DOHH2 (cell line): ENCODE data around the gene TNFRSF17.
"Not testable (repeated sequence)": the region's sequence is repeated elsewhere in the genome, so short reads cannot be mapped to it uniquely, and the experiment has no call there.

Experiments used
- H3F3A ChIP-seq: fragments of 200-600 bp; sonication (generic), shearing (Covaris generic); 2 replicates; pipeline ENCODE4 v1.6.0; 2016; ENCODE audit warnings: antibody characterized with exemption, mild to moderate bottlenecking; ENCODE audit not compliant: control insufficient read depth, insufficient read depth
- H3K27ac ChIP-seq: fragments of 200-600 bp; sonication (generic); 2 replicates; pipeline ENCODE4 v1.5.1; 2014; ENCODE audit warnings: low read depth, mild to moderate bottlenecking, low read length, moderate library complexity
- H3K27me3 ChIP-seq: fragments of 200-600 bp; sonication (generic); 2 replicates; pipeline ENCODE4 v1.6.1; 2014; ENCODE audit warnings: mild to moderate bottlenecking, low read length, mixed read lengths; ENCODE audit not compliant: control insufficient read depth
- H3K36me3 ChIP-seq: fragments of 200-600 bp; sonication (generic); 2 replicates; pipeline ENCODE4 v1.6.1; 2014; ENCODE audit warnings: mild to moderate bottlenecking, low read length, moderate library complexity, mixed read lengths; ENCODE audit not compliant: control insufficient read depth
- H3K4me1 ChIP-seq: fragments of 200-600 bp; sonication (generic); 2 replicates; pipeline ENCODE4 v1.6.1; 2014; ENCODE audit warnings: mild to moderate bottlenecking, low read length, mixed read lengths; ENCODE audit not compliant: control insufficient read depth
- H3K4me2 ChIP-seq: fragments of 200-600 bp; sonication (generic); 2 replicates; pipeline ENCODE4 v1.6.0; 2014; ENCODE audit warnings: mild to moderate bottlenecking, low read length, moderate library complexity
- H3K4me3 ChIP-seq: fragments of 200-600 bp; sonication (generic); 2 replicates; pipeline ENCODE4 v1.5.1; 2014; ENCODE audit warnings: mild to moderate bottlenecking, low read length, mixed read lengths
- H3K79me2 ChIP-seq: fragments of 200-600 bp; sonication (generic); 2 replicates; pipeline ENCODE4 v1.6.1; 2014; ENCODE audit warnings: mild to moderate bottlenecking, low read length, mixed read lengths; ENCODE audit not compliant: control insufficient read depth
- H3K9me2 ChIP-seq: fragments of 200-600 bp; sonication (generic); replicated peaks from 2 replicates; pipeline ENCODE4 v1.6.1; 2014; ENCODE audit warnings: mild to moderate bottlenecking, low read length, mixed read lengths; ENCODE audit not compliant: control insufficient read depth
- H3K9me3 ChIP-seq: fragments of 200-600 bp; sonication (generic); 2 replicates; pipeline ENCODE4 v1.6.1; 2014; ENCODE audit warnings: antibody characterized with exemption, low read length, mixed read lengths; ENCODE audit not compliant: control insufficient read depth, insufficient read depth
- H4K20me1 ChIP-seq: fragments of 200-600 bp; sonication (generic); 2 replicates; pipeline ENCODE4 v1.6.0; 2014; ENCODE audit warnings: low read depth, mild to moderate bottlenecking, antibody characterized with exemption, low read length, moderate library complexity; ENCODE audit not compliant: control insufficient read depth, insufficient read depth
- CTCF ChIP-seq: fragments of 200-600 bp; sonication (generic); IDR thresholded peaks from one replicate; pipeline ENCODE4 v1.5.1; 2014; ENCODE audit warnings: antibody characterized with exemption, mild to moderate bottlenecking, low read depth, low read length; ENCODE audit not compliant: poor library complexity, severe bottlenecking
- EZH2phosphoT487 ChIP-seq: fragments of 200-600 bp; sonication (generic); IDR thresholded peaks from 2 replicates; pipeline ENCODE4 v1.6.1; 2017; ENCODE audit warnings: borderline replicate concordance, mild to moderate bottlenecking, antibody characterized with exemption, low read length, moderate library complexity, mixed read lengths

TNFRSF17 gene

DNA sequence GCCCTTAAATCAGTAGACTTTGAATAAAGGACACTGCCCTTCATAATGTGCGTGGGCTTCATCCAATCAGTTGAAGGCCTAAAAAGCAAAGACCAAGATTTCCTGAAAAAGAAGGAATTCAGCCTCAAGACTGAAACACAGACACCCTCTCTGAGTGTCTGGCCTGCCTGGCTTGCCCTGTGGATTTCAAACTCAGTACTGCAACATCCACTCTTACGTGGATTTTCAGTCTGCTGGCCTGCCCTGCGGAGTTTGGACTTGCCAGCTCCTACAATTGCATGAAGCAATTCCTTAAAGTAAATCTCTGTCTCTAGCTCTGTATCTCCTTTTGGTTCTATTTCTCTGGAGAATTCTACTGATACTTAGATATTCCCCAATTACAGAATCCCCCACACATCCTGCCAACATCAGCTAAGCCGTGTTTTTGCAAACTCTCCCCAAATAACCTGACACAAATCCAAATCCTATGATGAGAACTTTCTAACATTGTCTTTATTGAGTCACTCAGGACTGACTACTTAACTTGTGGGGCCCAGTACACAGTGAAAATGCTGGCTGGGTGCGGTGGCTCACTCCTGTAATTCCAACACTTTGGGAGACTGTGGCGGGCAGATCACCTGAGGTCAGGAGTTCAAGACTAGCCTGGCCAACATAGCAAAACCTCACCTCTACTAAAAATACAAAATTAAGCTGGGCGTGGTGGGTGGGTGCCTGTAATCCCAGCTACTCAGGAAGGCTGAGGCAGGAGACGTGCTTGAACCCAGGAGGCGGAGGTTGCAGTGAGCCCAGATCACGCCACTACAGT, 7.2 kb upstream of the TNFRSF17 start:
- no peaks in the 10 kb centered on the region for H4K20me1 ChIP-seq
- H3K27me3 ChIP-seq: no peaks in the 10 kb centered on the region
- TF ChIP-seq CTCF (no peak), EZH2phosphoT487 (no peak)
- peaks cover 10% of the 10 kb centered on the region for H3F3A ChIP-seq
- peaks cover 45% of the 10 kb centered on the region for H3K4me1 ChIP-seq
- no peaks in the 10 kb centered on the region for H3K36me3 ChIP-seq
- H3K27ac ChIP-seq: no peak overlapping the region
- no peaks in the 10 kb centered on the region for H3K9me3 ChIP-seq
- H3K9me2 ChIP-seq: no peaks in the 10 kb centered on the region
- no peak overlapping the region for H3K4me2 ChIP-seq
- H3K4me3 ChIP-seq: no peak overlapping the region
- H3K79me2 ChIP-seq: no peaks in the 10 kb centered on the region

GRCh38 chr16:11962457-11962856, 2.6 kb upstream of the TNFRSF17 start:
- Histone ChIP-seq H3F3A (peaks cover 46% of the 10 kb centered on the region), H3K27ac (peak overlapping the region; percentile 99; the same call in 1 of the 2 replicates), H3K4me3 (peak overlapping the region; percentile 76; the same call in 1 of the 2 replicates), H3K4me1 (peaks cover 77% of the 10 kb centered on the region), H3K4me2 (peak overlapping the region; percentile 72)
- H3K79me2 ChIP-seq, H3K27me3 ChIP-seq, H3K36me3 ChIP-seq, H4K20me1 ChIP-seq, H3K9me3 ChIP-seq, H3K9me2 ChIP-seq: not testable (repeated sequence)

DNA sequence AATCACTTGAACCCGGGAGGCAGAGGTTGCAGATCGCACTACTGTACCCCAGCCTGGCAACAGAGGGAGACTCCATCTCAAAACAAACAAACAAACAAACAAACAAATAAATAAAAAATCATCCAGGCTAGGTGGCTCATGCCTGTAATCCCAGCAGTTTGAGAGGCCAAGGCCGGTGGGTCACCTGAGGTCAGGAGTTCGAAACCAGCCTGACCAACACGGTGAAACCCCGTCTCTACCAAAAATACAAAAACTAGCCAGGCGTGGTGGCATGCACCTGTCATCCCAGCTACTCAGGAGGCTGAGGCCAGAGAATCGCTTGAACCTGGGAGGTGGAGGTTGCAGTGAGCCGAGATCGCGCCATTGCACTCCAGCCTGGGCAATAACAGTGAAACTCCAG, 2.0 kb upstream of the TNFRSF17 start:
- H3K27me3 ChIP-seq, H4K20me1 ChIP-seq, H3K9me2 ChIP-seq, H3K9me3 ChIP-seq: not testable (repeated sequence)
- peak overlapping the region; percentile 76 for H3K4me3 ChIP-seq
- peaks cover 14% of the 10 kb centered on the region for H3K36me3 ChIP-seq
- peaks cover 82% of the 10 kb centered on the region for H3K4me1 ChIP-seq
- peak overlapping the region; percentile 72 for H3K4me2 ChIP-seq
- H3F3A ChIP-seq: peaks cover 41% of the 10 kb centered on the region
- peaks cover 11% of the 10 kb centered on the region for H3K79me2 ChIP-seq
- peak overlapping the region; percentile 99 for H3K27ac ChIP-seq

DNA sequence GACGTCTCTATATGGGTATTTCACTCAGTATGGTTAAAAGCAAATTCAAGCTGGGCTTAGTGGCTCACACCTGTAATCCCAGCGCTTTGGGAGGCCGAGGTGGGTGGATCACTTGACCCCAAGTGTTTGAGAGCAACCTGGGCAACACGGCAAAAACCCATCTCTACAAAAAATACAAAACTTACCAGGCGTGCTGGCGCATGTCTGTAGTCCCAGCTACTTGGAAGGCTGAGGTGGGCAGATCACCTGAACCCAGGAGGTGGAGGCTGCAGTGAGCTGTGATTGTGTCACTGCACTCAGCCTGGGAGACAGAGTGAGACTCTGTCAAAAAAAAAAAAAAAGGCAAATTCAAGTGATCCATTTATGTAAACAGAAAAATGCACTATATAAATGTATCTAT, 1.3 kb upstream of the TNFRSF17 start:
- Histone ChIP-seq H3K4me1 (peaks cover 87% of the 10 kb centered on the region), H3K36me3 (peaks cover 21% of the 10 kb centered on the region), H3K27ac (peak overlapping the region; percentile 99), H3K79me2 (peaks cover 18% of the 10 kb centered on the region), H4K20me1 (no peaks in the 10 kb centered on the region), H3K9me3 (no peaks in the 10 kb centered on the region), H3K9me2 (no peaks in the 10 kb centered on the region), H3K4me2 (peak overlapping the region; percentile 72), H3K27me3 (no peaks in the 10 kb centered on the region), H3K4me3 (peak overlapping the region; percentile 76), H3F3A (peaks cover 41% of the 10 kb centered on the region)
- TF ChIP-seq CTCF (no peak), EZH2phosphoT487 (no peak)
